GM12878 (cell line): Measurements from ENCODE around the gene EIF1AD. TPM values are rescaled to one million over a fixed set of nuclear protein-coding genes. Genes with fewer than 3 reads are reported as not detected.

Source experiments
- ATAC-seq: fragments of 200-7000 bp; cut with Tn5 transposase; 3 replicates; pipeline ENCODE4 v1.9.1; 2020; ENCODE audit warnings: mild to moderate bottlenecking, moderate library complexity
- BruUV-seq: library from RNA; stranded (reverse); fragments of 400-500 nt; replicated peaks from 2 replicates; lab custom pipeline; 2021; lab: Mats Ljungman, UMichigan
- CTCF ChIA-PET: fragments of 300-600 bp; sonication (Branson Sonifier 250); formaldehyde crosslinking; extraction: SDS; loops from one replicate; lab custom pipeline; 2021; ENCODE audit warnings: inconsistent platforms; lab: Yijun Ruan, JAX
- POLR2A ChIA-PET: fragments of 350-600 bp; formaldehyde crosslinking; extraction: SDS; loops from one replicate; lab custom pipeline; 2021; ENCODE audit warnings: inconsistent platforms; lab: Charles Lee
- RAD21 ChIA-PET: fragments of 300-600 bp; sonication (Branson Sonifier 250); formaldehyde crosslinking; loops from one replicate; lab custom pipeline; 2023; ENCODE audit warnings: antibody characterized with exemption; ENCODE audit not compliant: unreplicated experiment; lab: Charles Lee
- SMC1A ChIA-PET: fragments of 300-600 bp; sonication (Branson Sonifier 250); formaldehyde crosslinking; loops from one replicate; lab custom pipeline; 2023; ENCODE audit not compliant: unreplicated experiment, uncharacterized antibody; lab: Charles Lee
- DNase-seq: peaks from one replicate; pipeline ENCODE4 v3.0.0-alpha.2; 2011; ENCODE audit warnings: low read depth, low spot score
- FAIRE-seq: peaks from 3 replicates; lab custom pipeline; 2011; peaks lifted over from hg19 to GRCh38; lab: Jason Lieb, UNC
- H2AFZ ChIP-seq: 2 replicates; pipeline ENCODE4 v1.6.0; 2011; ENCODE audit warnings: low read depth, low read length, control low read depth; ENCODE audit not compliant: control insufficient read depth
- H3K27ac ChIP-seq: 2 replicates; pipeline ENCODE4 v1.5.1; 2011; ENCODE audit warnings: control low read depth; ENCODE audit not compliant: control insufficient read depth, insufficient read depth
- H3K27me3 ChIP-seq, 2 experiments: replicated peaks in 1 of 2; 2 replicates each; pipeline versions ENCODE4 v1.6.0 to v1.6.1; 2011; ENCODE audit warnings: low read length in 1 of 2; ENCODE audit not compliant: control insufficient read depth in 2 of 2, insufficient read depth in 2 of 2
- H3K36me3 ChIP-seq, 2 experiments: 2 replicates each; pipeline ENCODE4 v1.5.1; 2011; ENCODE audit warnings: low read length in 1 of 2; ENCODE audit not compliant: control insufficient read depth in 2 of 2, insufficient read depth in 2 of 2
- H3K4me1 ChIP-seq: 2 replicates; pipeline ENCODE4 v1.6.1; 2011; ENCODE audit warnings: mild to moderate bottlenecking, low read length, moderate library complexity, mixed read lengths; ENCODE audit not compliant: control insufficient read depth, insufficient read depth
- H3K4me2 ChIP-seq: 2 replicates; pipeline ENCODE4 v1.6.0; 2011; ENCODE audit warnings: control low read depth; ENCODE audit not compliant: control insufficient read depth, insufficient read depth
- H3K4me3 ChIP-seq: fragments of 200-600 bp; sonication (generic); 2 replicates; pipeline ENCODE4 v1.5.1; 2016
- H3K79me2 ChIP-seq: 2 replicates; pipeline ENCODE4 v1.6.0; 2011; ENCODE audit warnings: low read length; ENCODE audit not compliant: control insufficient read depth, insufficient read depth
- H3K9ac ChIP-seq: 2 replicates; pipeline ENCODE4 v1.8.0; 2011; ENCODE audit warnings: low read length, control low read depth, mixed read lengths; ENCODE audit not compliant: control insufficient read depth, insufficient read depth
- H3K9me3 ChIP-seq: replicated peaks from 3 replicates; pipeline ENCODE4 v1.5.1; 2011; ENCODE audit warnings: mild to moderate bottlenecking, low read length; ENCODE audit not compliant: control insufficient read depth, insufficient read depth
- H4K20me1 ChIP-seq: 2 replicates; pipeline ENCODE4 v1.6.0; 2011; ENCODE audit not compliant: control insufficient read depth, insufficient read depth
- BHLHE40 ChIP-seq, 2 experiments: fragments of 450-650 bp in 1 of 2; IDR thresholded peaks; 2 replicates each; pipeline ENCODE4 v1.6.1; 2011 to 2017; ENCODE audit warnings: low read depth in 2 of 2, borderline replicate concordance in 1 of 2, improper control_type of control experiment in 1 of 2, low read length in 1 of 2, mild to moderate bottlenecking in 1 of 2
- IKZF1 ChIP-seq: fragments of 450-650 bp; conservative IDR thresholded peaks from 2 replicates; pipeline ENCODE4 v1.6.1; 2017; ENCODE audit warnings: antibody characterized with exemption, mild to moderate bottlenecking
- LARP7 ChIP-seq: fragments of 450-650 bp; IDR thresholded peaks from 2 replicates; pipeline ENCODE4 v1.6.1; 2017; ENCODE audit warnings: mild to moderate bottlenecking
- POLR2A ChIP-seq: IDR thresholded peaks from 2 replicates; pipeline ENCODE4 v1.6.1; 2011; ENCODE audit warnings: low read depth, mild to moderate bottlenecking, low read length
- RAD21 ChIP-seq: IDR thresholded peaks from 2 replicates; pipeline ENCODE4 v1.6.1; 2011; ENCODE audit warnings: mild to moderate bottlenecking, low read depth, low read length, moderate library complexity; ENCODE audit not compliant: insufficient read depth
- RELA ChIP-seq: fragments of 450-650 bp; IDR thresholded peaks from 2 replicates; pipeline ENCODE4 v1.8.0; 2014; ENCODE audit warnings: borderline replicate concordance; ENCODE audit not compliant: partially characterized antibody
- RFX5 ChIP-seq: IDR thresholded peaks from 2 replicates; pipeline ENCODE4 v1.6.1; 2011; ENCODE audit warnings: low read depth, low read length, improper control_type of control experiment
- RUNX3 ChIP-seq: IDR thresholded peaks from 2 replicates; pipeline ENCODE4 v1.6.1; 2012; ENCODE audit warnings: low read length, inconsistent platforms
- SMC3 ChIP-seq: IDR thresholded peaks from 2 replicates; pipeline ENCODE4 v1.6.1; 2011; ENCODE audit warnings: low read length, improper control_type of control experiment, borderline replicate concordance
- YY1 ChIP-seq: IDR thresholded peaks from 2 replicates; pipeline ENCODE4 v1.6.1; 2011; ENCODE audit warnings: low read depth, mild to moderate bottlenecking, low read length
- ZSCAN29 ChIP-seq: fragments of 450-650 bp; IDR thresholded peaks from 2 replicates; pipeline ENCODE4 v1.6.1; 2017; ENCODE audit warnings: mild to moderate bottlenecking, moderate library complexity
- WGBS: methylation state at CpG from one replicate; pipeline ENCODE4 v1.1.6; 2016; ENCODE audit warnings: low lambda C conversion rate; ENCODE audit not compliant: insufficient replicate concordance, insufficient coverage; ENCODE audit errors: missing lambda C conversion rate; 5-methylcytosine and 5-hydroxymethylcytosine counted together
- in situ Hi-C: fragments of 300-500 bp; cut with MboI; formaldehyde crosslinking; loops from 9 replicates; pipeline ENCODE4 v1.14.3; 2018; ENCODE audit warnings: mixed read lengths
- intact Hi-C: fragments of 100-400 bp; cut with micrococcal nuclease; formaldehyde crosslinking; loops from one replicate; pipeline ENCODE4 v1.14.2; 2022; ENCODE audit not compliant: unreplicated experiment
- polyA plus RNA-seq, 11 experiments: library from polyadenylated mRNA; depleted of rRNA in 4 of 11; unstranded in 6 of 11; stranded (reverse) in 5 of 11; fragments of >200 nt; fragmentation: Nextera tagmentation in 4 of 11; fragmentation: Illumina TruSeq in 1 of 11; extraction: Ambion mirVana in 4 of 11; extraction: Trizol in 1 of 11; gene quantifications; 1 replicate in 1 of 11; 2 replicates in 10 of 11; pipeline versions ENCODE4 v1.2.1 to v1.2.3, GENCODE V29; 2011 to 2016; ENCODE audit warnings: inconsistent platforms in 2 of 11, missing spikeins in 2 of 11, low read depth in 1 of 11
- total RNA-seq, 4 experiments: library from RNA; depleted of rRNA in 3 of 4; stranded (reverse); fragments of >200 nt in 3 of 4; fragmentation: Illumina TruSeq in 1 of 4; extraction: Trizol in 1 of 4; gene quantifications; 2 replicates each; pipeline versions ENCODE4 v1.2.1 to v1.2.3, GENCODE V29; 2013 to 2021
- TF ChIP-seq, protein P1 (sequence below), 3 experiments: IDR thresholded peaks in 2 of 3; conservative IDR thresholded peaks in 1 of 3; 2 replicates each; pipeline ENCODE4 v1.5.1; 2011; ENCODE audit warnings: low read depth in 3 of 3, low read length in 3 of 3, mild to moderate bottlenecking in 3 of 3, control low read depth in 2 of 3, moderate library complexity in 2 of 3, inconsistent platforms in 1 of 3, mixed read lengths in 1 of 3; ENCODE audit not compliant: control insufficient read depth in 2 of 3, insufficient read depth in 1 of 3; ENCODE audit errors: extremely low read depth in 1 of 3

EIF1AD gene
- total and polyA plus RNA-seq, 10 of the 15 experiments (the other 5 are each of a cell fraction or from before 2014, with no cell fraction given), result 31.6 to 56.8 (median 39.5) TPM

DNA sequence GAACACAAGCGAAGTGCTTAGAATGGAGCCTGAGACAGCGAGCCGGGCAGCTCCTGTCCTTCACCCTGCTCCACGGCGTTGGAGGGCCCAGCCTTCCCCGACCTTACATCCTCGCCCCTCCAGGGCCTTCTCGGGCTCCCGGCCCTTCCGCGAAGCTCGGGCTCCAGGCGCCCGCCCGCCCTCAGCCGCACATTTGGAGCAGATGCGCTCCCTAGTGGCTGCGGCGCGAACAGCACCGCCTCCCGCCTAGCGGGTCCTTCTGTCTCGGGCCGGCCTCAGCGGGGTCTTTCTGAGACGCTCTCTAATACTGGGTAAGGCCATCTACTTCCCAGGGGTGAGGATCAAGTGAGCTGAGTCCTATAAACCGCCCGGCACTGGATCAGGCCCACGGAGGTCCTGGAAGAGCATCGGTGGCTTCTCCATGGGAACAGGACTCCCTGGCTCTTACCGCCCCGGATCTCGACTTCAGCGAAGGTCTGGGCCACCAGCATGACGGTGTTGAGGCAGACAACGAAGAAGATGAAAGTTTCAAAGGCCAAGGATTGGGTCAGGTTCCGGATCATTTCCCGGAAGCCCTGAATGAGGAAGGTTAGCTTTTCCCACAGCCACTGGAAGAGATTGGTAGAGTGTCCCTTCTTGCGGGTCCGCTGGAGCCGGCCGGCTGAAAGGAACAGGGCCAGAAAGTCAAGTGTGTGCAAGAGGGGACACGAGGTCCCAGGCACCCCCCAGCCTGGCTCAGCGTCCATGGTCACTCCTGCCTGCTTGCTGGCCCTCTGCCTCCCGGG is 20.6 kb upstream of the EIF1AD start:
- DNase-seq (no peak), FAIRE-seq (no peak), ATAC-seq (peak; percentile 95)
- H3K27me3 ChIP-seq, result 0 out of 4 replicates have a peak, but pooled peaks cover 0 to 3% of the 10 kb centered on the region in 2 experiments
- 22% methylated on average over 46 of the region's 46 CpGs for WGBS
- ChIA-PET RAD21 (interaction anchor here (0.6 to 1.5 kb wide), 7 partner anchors 22 to 190 kb away, joined by 3 to 6 read pairs (median 4); partner anchors contain the start of genes CCDC85B and FIBP), CTCF (interaction anchor here (0.5 to 2.8 kb wide), 45 partner anchors 8 to 484 kb away, joined by 3 to 31 read pairs (median 4); partner anchors contain the start of genes BANF1, CCDC85B, CST6 and EIF1AD), SMC1A (interaction anchor here (0.6 to 1.9 kb wide), 11 partner anchors 22 to 347 kb away, joined by 3 to 10 read pairs (median 3); no protein-coding TSS in a partner anchor), POLR2A (interaction anchor here (0.6 to 1.0 kb wide), 3 partner anchors 29 to 513 kb away, joined by 3 to 6 read pairs (median 4); partner anchors contain the start of gene CCDC85B)
- no peaks in the 10 kb centered on the region for H3K79me2 ChIP-seq
- H4K20me1 ChIP-seq, result no peaks in the 10 kb centered on the region
- H2AFZ ChIP-seq, result peak overlapping the region; percentile 13; the same call in 1 of the 2 replicates
- in situ Hi-C loops, result no loop called here
- BruUV-seq, result no TSS peak
- H3K9me3 ChIP-seq, result no peaks in the 10 kb centered on the region
- no peak overlapping the region for H3K9ac ChIP-seq
- H3K4me1 ChIP-seq, result no peaks in the 10 kb centered on the region
- no peaks in the 10 kb centered on the region for H3K36me3 ChIP-seq
- intact Hi-C loops, result no loop called here
- no peak overlapping the region for H3K4me3 ChIP-seq
- no peak overlapping the region for H3K27ac ChIP-seq
- TF ChIP-seq RELA (no peak), IKZF1 (0 out of 2 replicates have a peak, but pooled peaks have one; percentile 26), BHLHE40 (IDR thresholded peaks at IDR 0.05; ENCODE audit: borderline replicate concordance in 1 of 2, low read depth in 2 of 2, low read length in 1 of 2) (peak in 1 of 2 experiments; percentile 23; a peak in 1 of 4 replicates), RUNX3 (0 out of 2 replicates have a peak, but pooled peaks have one; percentile 21), RFX5 (no peak), POLR2A (no peak), RAD21 (peak; percentile 60), LARP7 (peak; percentile 44; the same call in 1 of the 2 replicates), SMC3 (peak; percentile 54; the same call in 1 of the 2 replicates), ZSCAN29 (no peak), YY1 (peak; percentile 59; the same call in 1 of the 2 replicates)
- TF ChIP-seq, protein P1, sequence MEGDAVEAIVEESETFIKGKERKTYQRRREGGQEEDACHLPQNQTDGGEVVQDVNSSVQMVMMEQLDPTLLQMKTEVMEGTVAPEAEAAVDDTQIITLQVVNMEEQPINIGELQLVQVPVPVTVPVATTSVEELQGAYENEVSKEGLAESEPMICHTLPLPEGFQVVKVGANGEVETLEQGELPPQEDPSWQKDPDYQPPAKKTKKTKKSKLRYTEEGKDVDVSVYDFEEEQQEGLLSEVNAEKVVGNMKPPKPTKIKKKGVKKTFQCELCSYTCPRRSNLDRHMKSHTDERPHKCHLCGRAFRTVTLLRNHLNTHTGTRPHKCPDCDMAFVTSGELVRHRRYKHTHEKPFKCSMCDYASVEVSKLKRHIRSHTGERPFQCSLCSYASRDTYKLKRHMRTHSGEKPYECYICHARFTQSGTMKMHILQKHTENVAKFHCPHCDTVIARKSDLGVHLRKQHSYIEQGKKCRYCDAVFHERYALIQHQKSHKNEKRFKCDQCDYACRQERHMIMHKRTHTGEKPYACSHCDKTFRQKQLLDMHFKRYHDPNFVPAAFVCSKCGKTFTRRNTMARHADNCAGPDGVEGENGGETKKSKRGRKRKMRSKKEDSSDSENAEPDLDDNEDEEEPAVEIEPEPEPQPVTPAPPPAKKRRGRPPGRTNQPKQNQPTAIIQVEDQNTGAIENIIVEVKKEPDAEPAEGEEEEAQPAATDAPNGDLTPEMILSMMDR (IDR thresholded peaks at IDR 0.05 in 2 of 3, conservative IDR thresholded peaks at IDR 0.05 in 1 of 3; ENCODE audit: control insufficient read depth in 2 of 3, extremely low read depth in 1 of 3, insufficient read depth in 1 of 3, low read depth in 3 of 3, low read length in 3 of 3), result peak; percentile 84 to 97 (median 91)
- TF ChIP-seq, all 136 proteins: peak for 8
- no peak overlapping the region for H3K4me2 ChIP-seq
